WERI-Rb-1 (cell line): Measurements from ENCODE around the gene PTBP3.
A peak's percentile ranks its signal among the peaks of the same experiment; 100 is the strongest.

Experiments
- DNase-seq: peaks from one replicate; pipeline ENCODE4 v3.0.0-alpha.2; 2020
- H3K27ac ChIP-seq: fragments of 250-450 bp; sonication (Bioruptor Pico); 2 replicates; pipeline ENCODE4 v1.5.1; 2020; ENCODE audit warnings: mild to moderate bottlenecking, moderate library complexity
- H3K27me3 ChIP-seq: fragments of 250-450 bp; sonication (Bioruptor Pico); 2 replicates; pipeline ENCODE4 v1.5.1; 2021; ENCODE audit warnings: mild to moderate bottlenecking, low read depth, moderate library complexity; ENCODE audit not compliant: insufficient read depth, severe bottlenecking
- H3K36me3 ChIP-seq: fragments of 250-450 bp; sonication (Bioruptor Pico); 2 replicates; pipeline ENCODE4 v1.5.1; 2020; ENCODE audit warnings: mild to moderate bottlenecking, moderate library complexity
- H3K4me3 ChIP-seq: 2 replicates; pipeline ENCODE4 v1.5.1; 2011; ENCODE audit warnings: low read depth, mild to moderate bottlenecking, control low read depth, low read length
- H3K9me3 ChIP-seq: fragments of 250-450 bp; sonication (Bioruptor Pico); 2 replicates; pipeline ENCODE4 v1.5.1; 2021; ENCODE audit warnings: mild to moderate bottlenecking, moderate library complexity; ENCODE audit not compliant: severe bottlenecking
- CTCF ChIP-seq: IDR thresholded peaks from 2 replicates; pipeline ENCODE4 v1.5.1; 2011; ENCODE audit warnings: low read depth, mild to moderate bottlenecking, control low read depth, inconsistent platforms, low read length

Gene PTBP3

DNA sequence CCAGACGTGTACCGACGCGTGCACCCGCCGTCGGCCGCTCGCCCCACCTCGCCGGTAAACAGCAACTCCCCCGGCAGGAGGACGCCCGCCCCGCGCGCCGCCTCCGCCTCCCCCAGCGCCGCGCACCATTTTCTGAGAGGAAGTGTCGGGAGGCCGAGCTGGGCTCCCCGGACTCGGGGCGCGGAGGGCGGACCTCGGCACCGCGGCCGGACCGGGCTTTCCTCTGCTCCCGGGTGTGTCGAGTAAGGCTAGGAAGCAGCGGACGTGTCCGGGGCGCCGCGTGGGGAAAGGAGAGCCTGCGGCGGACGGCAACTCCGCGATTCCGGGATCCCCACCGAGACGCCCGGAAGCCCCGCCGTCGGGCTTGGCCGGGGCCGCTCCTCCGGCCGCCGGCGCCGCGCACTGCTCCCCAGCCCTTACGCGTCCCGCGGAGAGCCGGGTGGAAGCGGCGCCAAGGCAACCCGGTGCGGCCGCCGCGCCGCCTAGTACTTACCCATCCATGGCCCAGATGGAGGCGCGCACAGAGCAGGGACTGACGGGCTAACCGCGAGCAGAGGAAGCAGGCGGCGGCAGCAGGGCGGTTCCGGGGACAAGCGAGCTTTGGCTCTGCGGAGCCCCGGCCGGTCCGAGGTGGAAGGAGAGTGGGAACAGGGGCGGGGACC, at the start of gene PTBP3:
TSS of gene PTBP3 (minus strand) at position 643 of the 662 bp plus-strand sequence. CDS start 35,754 bp downstream, outside the sequence.
- no peaks in the 10 kb centered on the region for H3K27me3 ChIP-seq
- no peak for TF ChIP-seq CTCF
- DNase-seq: peak; percentile 87
- peak within 1 kb of the TSS; percentile 91 for H3K4me3 ChIP-seq
- peak within 1 kb of the TSS; percentile 91 for H3K27ac ChIP-seq
- peaks cover 6% of the 10 kb centered on the region; the same call in 1 of the 2 replicates for H3K36me3 ChIP-seq
- no peaks in the 10 kb centered on the region for H3K9me3 ChIP-seq

GRCh38 chr9:112382501-112383364, 49.3 kb upstream of the PTBP3 start:
- no peak for DNase-seq
- Histone ChIP-seq H3K36me3 (peaks cover 6% of the 10 kb centered on the region), H3K27me3 (no peaks in the 10 kb centered on the region), H3K9me3 (no peaks in the 10 kb centered on the region), H3K27ac (no peak overlapping the region), H3K4me3 (no peak overlapping the region)
- TF ChIP-seq CTCF: no peak

DNA sequence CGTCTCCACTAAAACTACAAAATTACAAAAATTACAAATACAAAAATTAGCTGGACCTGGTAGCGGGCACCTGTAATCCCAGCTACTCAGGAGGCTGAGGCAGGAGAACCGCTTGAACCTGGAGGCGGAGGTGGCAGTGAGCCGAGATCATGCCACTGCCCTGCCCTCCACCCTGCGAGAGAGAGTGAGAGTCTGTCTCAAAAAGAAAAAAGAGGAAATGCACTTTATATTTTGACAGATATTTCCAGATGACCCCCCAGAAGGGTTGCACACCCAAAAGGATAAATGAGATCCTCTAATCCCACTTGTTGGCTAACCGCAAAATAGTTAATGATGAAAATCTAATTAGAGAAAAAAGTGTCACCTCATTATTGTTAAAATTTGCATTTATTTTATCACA, 48.6 kb upstream of the PTBP3 start:
- TF ChIP-seq CTCF: no peak
- peaks cover 2% of the 10 kb centered on the region for H3K36me3 ChIP-seq
- no peak for DNase-seq
- H3K27me3 ChIP-seq: no peaks in the 10 kb centered on the region
- no peak overlapping the region for H3K27ac ChIP-seq
- H3K4me3 ChIP-seq: no peak overlapping the region
- H3K9me3 ChIP-seq: no peaks in the 10 kb centered on the region

DNA sequence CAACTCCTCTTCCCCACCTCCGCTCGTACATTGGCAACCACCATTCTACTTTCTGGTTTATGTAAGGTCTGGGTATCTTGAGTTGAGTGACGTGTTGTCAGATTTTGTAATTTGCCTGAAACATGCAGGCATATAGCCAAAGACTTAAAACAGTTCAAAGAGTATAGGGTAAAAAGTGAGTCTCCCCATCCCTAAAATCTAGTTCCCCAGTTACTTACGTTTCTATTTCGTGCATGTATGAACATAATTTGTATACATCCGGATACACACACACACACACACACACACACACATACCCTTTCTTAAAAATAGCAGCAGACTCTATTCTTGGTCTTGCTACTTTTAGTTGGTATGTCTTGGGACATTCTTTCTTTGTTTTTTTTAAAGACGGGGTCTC, 47.4 kb upstream of the PTBP3 start:
- Histone ChIP-seq H3K27ac (no peak overlapping the region), H3K27me3 (no peaks in the 10 kb centered on the region), H3K9me3 (no peaks in the 10 kb centered on the region), H3K36me3 (peaks cover 2% of the 10 kb centered on the region), H3K4me3 (peak overlapping the region; percentile 78)
- TF ChIP-seq CTCF: no peak
- no peak for DNase-seq

DNA sequence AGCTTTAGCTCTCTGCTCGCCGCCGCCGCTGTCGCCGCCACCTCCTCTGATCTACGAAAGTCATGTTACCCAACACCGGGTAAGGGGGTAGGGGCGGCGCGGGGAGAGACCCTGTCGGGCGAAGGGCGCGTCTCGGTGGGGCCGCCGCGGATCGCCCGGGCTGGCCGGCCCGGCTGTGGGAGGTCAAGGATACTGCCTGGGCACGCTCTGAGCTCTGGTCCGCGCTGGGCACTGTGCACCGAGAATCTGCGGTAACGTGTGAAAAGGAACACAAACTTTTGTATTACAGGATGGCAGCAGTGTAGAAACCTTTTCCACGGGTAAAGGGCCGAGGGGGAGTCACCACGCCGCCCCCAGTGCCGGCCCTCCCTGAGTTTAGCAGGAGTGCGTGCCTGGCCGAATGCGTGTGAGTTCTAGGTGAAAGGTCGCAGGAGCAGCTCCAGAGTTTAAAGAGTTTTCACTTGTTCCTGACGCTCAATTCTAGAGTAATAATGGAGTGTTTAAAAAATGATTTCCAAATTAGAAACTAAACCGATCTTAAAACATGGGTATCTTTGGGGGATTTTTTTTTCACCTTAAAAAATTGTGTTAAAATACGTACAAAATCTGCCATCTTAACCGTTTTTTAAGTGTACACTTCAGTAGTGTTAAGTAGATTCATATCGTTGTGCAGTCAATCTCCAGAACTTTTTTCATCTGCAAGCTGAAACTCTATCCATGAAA, 46.8 kb upstream of the PTBP3 start, which contains the start of gene HSDL2:
TSS of gene HSDL2 (plus strand) at position 7 of the 723 bp plus-strand sequence. CDS start at position 63, 56 bp downstream.
- no peaks in the 10 kb centered on the region for H3K27me3 ChIP-seq
- H3K9me3 ChIP-seq: no peaks in the 10 kb centered on the region
- peak within 1 kb of the TSS; percentile 99 for H3K27ac ChIP-seq
- no peak for DNase-seq
- no peak for TF ChIP-seq CTCF
- peaks cover 2% of the 10 kb centered on the region for H3K36me3 ChIP-seq
- H3K4me3 ChIP-seq: peak within 1 kb of the TSS; percentile 78
